ENCODE results near the gene ITPR2. TPM values are rescaled to one million over a fixed set of nuclear protein-coding genes. Genes with fewer than 3 reads are reported as not detected.

The ITPR2 gene
- total and polyA plus RNA-seq, 2 of the 8 experiments (the other 6 are each of a cell fraction or from before 2014, with no cell fraction given): 4.1 to 48.3 TPM

DNA sequence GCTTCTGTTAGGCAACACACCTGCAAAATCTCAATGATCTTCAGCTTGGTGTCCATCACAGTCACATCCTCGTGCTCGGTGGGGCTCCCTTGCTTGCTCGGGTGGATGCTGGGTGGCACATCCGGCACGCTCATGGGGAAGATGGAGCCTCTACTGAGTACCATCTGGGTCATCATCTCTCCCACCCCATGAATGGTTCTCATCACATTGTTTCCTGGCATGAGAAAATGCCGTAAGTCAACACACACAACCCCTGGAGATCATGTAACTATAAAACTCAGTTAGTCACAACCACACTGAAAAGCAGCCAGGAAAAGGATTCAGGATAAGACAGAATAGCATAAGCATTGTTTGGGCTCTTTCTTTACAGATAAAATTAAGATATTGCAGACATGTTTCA is 201.1 kb downstream of the ITPR2 start:
- H3K27ac ChIP-seq (ENCODE audit: low read depth, low read length): no peak overlapping the region
- peaks cover 0 to 7% (median 5%) of the 10 kb centered on the region in 4 experiments; a peak in 5 of 7 replicates for H3K4me1 ChIP-seq (replicated peaks in 1 of 4; ENCODE audit: control insufficient read depth in 3 of 4, insufficient read depth in 4 of 4, low read length in 3 of 4)
- H3K9ac ChIP-seq (replicated peaks in 1 of 4; ENCODE audit: extremely low read depth in 1 of 4, low read depth in 3 of 4, low read length in 3 of 4): no peak overlapping the region
- no peak overlapping the region for H2BK20ac ChIP-seq (ENCODE audit: low read length)
- H2BK15ac ChIP-seq (ENCODE audit: low read length): no peak overlapping the region
- no peaks in the 10 kb centered on the region for H3K79me1 ChIP-seq (ENCODE audit: low read depth, low read length)
- no peak overlapping the region for H3K23ac ChIP-seq (ENCODE audit: insufficient read length)
- no peak overlapping the region for H4K91ac ChIP-seq (replicated peaks; ENCODE audit: insufficient read length, low read length)
- H2AFZ ChIP-seq (ENCODE audit: low read length): no peak overlapping the region
- no peak overlapping the region; the same call in 1 of the 2 replicates for H2BK12ac ChIP-seq (ENCODE audit: low read depth, low read length)
- H4K8ac ChIP-seq (ENCODE audit: extremely low read depth, insufficient read depth, low read length): no peak overlapping the region
- no peak overlapping the region for H3K18ac ChIP-seq (ENCODE audit: extremely low read depth, low read length)
- ChIA-PET CTCF (ENCODE audit: partially characterized antibody) (interaction anchor here (1.0 to 5.7 kb wide), 6 partner anchors 9 to 244 kb away, joined by 3 to 31 read pairs (median 6); no protein-coding TSS in a partner anchor), POLR2A (ENCODE audit: partially characterized antibody) (no interaction called here)
- no peak overlapping the region for H2BK120ac ChIP-seq (replicated peaks; ENCODE audit: low read depth, low read length)
- H4K5ac ChIP-seq (ENCODE audit: insufficient read length, low read depth, low read length): no peak overlapping the region
- TF ChIP-seq PHF8 (conservative IDR thresholded peaks at IDR 0.05; ENCODE audit: low read depth, low read length) (no peak), BRCA1 (IDR thresholded peaks at IDR 0.05; ENCODE audit: low read depth, low read length) (no peak), RXRA (IDR thresholded peaks at IDR 0.05; ENCODE audit: insufficient read depth, low read depth, low read length) (no peak)
- no peak overlapping the region for H3K4me3 ChIP-seq (ENCODE audit: extremely low read depth in 1 of 4, insufficient read depth in 2 of 4, low read depth in 3 of 4, low read length in 4 of 4)
- FAIRE-seq: no peak
- H2AK5ac ChIP-seq (ENCODE audit: low read depth, low read length): no peak overlapping the region
- no peak overlapping the region for H2BK5ac ChIP-seq (ENCODE audit: low read depth, low read length)
- 86% methylated on average over 6 of the region's 6 CpGs; no CpG with 5 or more reads in 1 of the 2 experiments for WGBS, 2 experiments (ENCODE audit: extremely low coverage in 1 of 2, insufficient coverage in 1 of 2, insufficient read length in 1 of 2, insufficient replicate concordance in 2 of 2, low coverage in 1 of 2, low lambda C conversion rate in 2 of 2, missing lambda C conversion rate in 1 of 2)
- no peaks in the 10 kb centered on the region; a peak in 1 of 7 replicates for H3K27me3 ChIP-seq (replicated peaks in 1 of 4; ENCODE audit: control insufficient read depth in 3 of 4, extremely low read depth in 1 of 4, insufficient read depth in 3 of 4, low read length in 3 of 4)
- no peak overlapping the region for H3K14ac ChIP-seq (ENCODE audit: insufficient read length)
- H3K56ac ChIP-seq (replicated peaks; ENCODE audit: insufficient read length, low read depth, low read length): no peak overlapping the region
- H3K4ac ChIP-seq (replicated peaks; ENCODE audit: insufficient read length, low read depth, low read length): no peak overlapping the region
- H3K36me3 ChIP-seq (ENCODE audit: control insufficient read depth in 2 of 4, insufficient read depth in 4 of 4, low read length in 3 of 4): peaks cover 0 to 4% (median 1%) of the 10 kb centered on the region in 4 experiments; a peak in 2 of 8 replicates
- H3K23me2 ChIP-seq (ENCODE audit: low read depth, low read length): no peaks in the 10 kb centered on the region
- H3K79me2 ChIP-seq (ENCODE audit: control insufficient read depth in 1 of 2, insufficient read depth in 2 of 2, low read length in 2 of 2): no peaks in the 10 kb centered on the region
- H3K9me3 ChIP-seq (ENCODE audit: insufficient read depth in 2 of 2, low read depth in 1 of 2, low read length in 1 of 2): no peaks in the 10 kb centered on the region
- no peak for DNase-seq (ENCODE audit: low read depth in 1 of 2, low spot score in 2 of 2)
- H4K20me1 ChIP-seq (replicated peaks in 1 of 2; ENCODE audit: control insufficient read depth in 1 of 2, insufficient read depth in 2 of 2, low read length in 2 of 2): no peaks in the 10 kb centered on the region
- H3K4me2 ChIP-seq (ENCODE audit: insufficient read depth in 1 of 2, low read depth in 2 of 2, low read length in 2 of 2): no peak overlapping the region
